ENCODE results near the gene ATP2B3.

GRCh38 chrX:153487590-153488071 is 29.8 kb upstream of the ATP2B3 start:
- no peak for TF ChIP-seq CTCF (conservative IDR thresholded peaks at IDR 0.05; ENCODE audit: low read depth, low read length)
- TF ChIP-seq POLR2A (IDR thresholded peaks at IDR 0.05; ENCODE audit: low read depth, low read length) = no peak
- TF ChIP-seq SMC3 (IDR thresholded peaks at IDR 0.05; ENCODE audit: low read depth, low read length) = no peak
- no peak for TF ChIP-seq USF2 (IDR thresholded peaks at IDR 0.05; ENCODE audit: low read depth, low read length)
